H1 (cell line): Measurements from ENCODE around the gene GOSR1. TPM values are rescaled to one million over a fixed set of nuclear protein-coding genes. Genes with fewer than 3 reads are reported as not detected.
"Not testable (repeated sequence)": the region's sequence is repeated elsewhere in the genome, so short reads cannot be mapped to it uniquely, and the experiment has no call there.

Experiments used
- CTCF ChIA-PET: fragments of 300-600 bp; sonication (Branson Sonifier 250); formaldehyde crosslinking; loops from one replicate; lab custom pipeline; 2021; ENCODE audit not compliant: partially characterized antibody; lab: Charles Lee
- POLR2A ChIA-PET: fragments of 300-600 bp; sonication (Branson Sonifier 250); formaldehyde crosslinking; loops from one replicate; lab custom pipeline; 2021; ENCODE audit warnings: inconsistent platforms; ENCODE audit not compliant: partially characterized antibody; lab: Charles Lee
- DNase-seq, 2 experiments: peaks; one replicate each; pipeline versions ENCODE4 v3.0.0 to v3.0.0-alpha.2; 2010 to 2022; ENCODE audit warnings: low spot score in 2 of 2, low read depth in 1 of 2, mixed read lengths in 1 of 2
- FAIRE-seq: peaks from 2 replicates; lab custom pipeline; 2011; peaks lifted over from hg19 to GRCh38; lab: Jason Lieb, UNC
- H2AFZ ChIP-seq: 2 replicates; pipeline ENCODE4 v1.8.1; 2012; ENCODE audit warnings: low read length, inconsistent platforms
- H2AK5ac ChIP-seq: 2 replicates; pipeline ENCODE4 v1.6.1; 2013; ENCODE audit warnings: low read depth, low read length
- H2BK120ac ChIP-seq: replicated peaks from 2 replicates; pipeline ENCODE3; 2013; ENCODE audit warnings: low read depth, low read length, inconsistent platforms
- H2BK12ac ChIP-seq: 2 replicates; pipeline ENCODE4 v1.6.1; 2013; ENCODE audit warnings: low read depth, low read length
- H2BK15ac ChIP-seq: 2 replicates; pipeline ENCODE4 v1.6.1; 2013; ENCODE audit warnings: low read length
- H2BK20ac ChIP-seq: 2 replicates; pipeline ENCODE4 v1.6.1; 2013; ENCODE audit warnings: low read length
- H2BK5ac ChIP-seq: 2 replicates; pipeline ENCODE4 v1.6.1; 2013; ENCODE audit warnings: low read depth, low read length
- H3K14ac ChIP-seq: 2 replicates; pipeline ENCODE4 v1.6.1; 2013; ENCODE audit warnings: inconsistent platforms; ENCODE audit not compliant: insufficient read length
- H3K18ac ChIP-seq: 2 replicates; pipeline ENCODE4 v1.6.1; 2013; ENCODE audit warnings: low read length; ENCODE audit errors: extremely low read depth
- H3K23ac ChIP-seq: 2 replicates; pipeline ENCODE4 v1.6.1; 2013; ENCODE audit warnings: inconsistent platforms; ENCODE audit not compliant: insufficient read length
- H3K23me2 ChIP-seq: 2 replicates; pipeline ENCODE4 v1.6.1; 2013; ENCODE audit warnings: low read depth, low read length
- H3K27ac ChIP-seq: 2 replicates; pipeline ENCODE4 v1.6.1; 2011; ENCODE audit warnings: low read depth, low read length, inconsistent platforms
- H3K27me3 ChIP-seq, 4 experiments: replicated peaks in 1 of 4; 1 replicate in 1 of 4; 2 replicates in 3 of 4; pipeline versions ENCODE4 v1.6.1 to v1.8.1; 2011 to 2013; ENCODE audit warnings: low read length in 3 of 4, mild to moderate bottlenecking in 3 of 4, inconsistent platforms in 2 of 4, mixed read lengths in 2 of 4, moderate library complexity in 1 of 4; ENCODE audit not compliant: control insufficient read depth in 3 of 4, insufficient read depth in 3 of 4; ENCODE audit errors: extremely low read depth in 1 of 4
- H3K36me3 ChIP-seq, 4 experiments: 2 replicates each; pipeline versions ENCODE4 v1.6.1 to v1.8.1; 2011 to 2013; ENCODE audit warnings: mild to moderate bottlenecking in 4 of 4, low read length in 3 of 4, moderate library complexity in 2 of 4, control low read depth in 1 of 4, inconsistent platforms in 1 of 4; ENCODE audit not compliant: insufficient read depth in 4 of 4, control insufficient read depth in 2 of 4
- H3K4ac ChIP-seq: replicated peaks from 2 replicates; pipeline ENCODE3; 2013; ENCODE audit warnings: low read length, low read depth, mixed read lengths, inconsistent platforms; ENCODE audit not compliant: insufficient read length
- H3K4me1 ChIP-seq, 4 experiments: replicated peaks in 1 of 4; 1 replicate in 1 of 4; 2 replicates in 3 of 4; pipeline versions ENCODE4 v1.6.1 to v1.8.1; 2011 to 2013; ENCODE audit warnings: low read length in 3 of 4, inconsistent platforms in 2 of 4, mixed read lengths in 1 of 4; ENCODE audit not compliant: insufficient read depth in 4 of 4, control insufficient read depth in 3 of 4
- H3K4me2 ChIP-seq, 2 experiments: 2 replicates each; pipeline versions ENCODE4 v1.6.1 to v1.8.1; 2011 to 2013; ENCODE audit warnings: low read depth in 2 of 2, low read length in 2 of 2, control low read depth in 1 of 2, inconsistent platforms in 1 of 2, mild to moderate bottlenecking in 1 of 2; ENCODE audit not compliant: insufficient read depth in 1 of 2
- H3K4me3 ChIP-seq, 4 experiments: fragments of 200-600, 300-600 bp in 1 of 4; sonication (generic), shearing (Covaris generic), sonication (Bioruptor Twin) in 1 of 4; 2 replicates each; pipeline versions ENCODE4 v1.5.1 to v1.8.1; 2011 to 2016; ENCODE audit warnings: low read length in 4 of 4, low read depth in 3 of 4, control low read depth in 2 of 4, inconsistent platforms in 2 of 4, mild to moderate bottlenecking in 2 of 4, mixed read lengths in 1 of 4, moderate library complexity in 1 of 4; ENCODE audit not compliant: insufficient read depth in 2 of 4; ENCODE audit errors: extremely low read depth in 1 of 4
- H3K56ac ChIP-seq: replicated peaks from 2 replicates; pipeline ENCODE3; 2013; ENCODE audit warnings: low read depth, mild to moderate bottlenecking, mixed read lengths, low read length, inconsistent platforms; ENCODE audit not compliant: insufficient read length
- H3K79me1 ChIP-seq: 2 replicates; pipeline ENCODE4 v1.6.1; 2013; ENCODE audit warnings: low read depth, low read length, control low read depth
- H3K79me2 ChIP-seq, 2 experiments: 2 replicates each; pipeline versions ENCODE4 v1.6.1 to v1.8.1; 2012 to 2013; ENCODE audit warnings: low read length in 2 of 2, mild to moderate bottlenecking in 2 of 2, inconsistent platforms in 1 of 2; ENCODE audit not compliant: insufficient read depth in 2 of 2, control insufficient read depth in 1 of 2
- H3K9ac ChIP-seq, 4 experiments: replicated peaks in 1 of 4; 1 replicate in 1 of 4; 2 replicates in 3 of 4; pipeline versions ENCODE4 v1.6.1 to v1.8.1; 2011 to 2013; ENCODE audit warnings: low read depth in 3 of 4, low read length in 3 of 4, control low read depth in 2 of 4, mild to moderate bottlenecking in 2 of 4, moderate library complexity in 2 of 4, inconsistent platforms in 1 of 4; ENCODE audit errors: extremely low read depth in 1 of 4
- H3K9me3 ChIP-seq, 2 experiments: 2 replicates each; pipeline versions ENCODE4 v1.6.1 to v1.8.1; 2012 to 2013; ENCODE audit warnings: mild to moderate bottlenecking in 2 of 2, moderate library complexity in 2 of 2, control low read depth in 1 of 2, inconsistent platforms in 1 of 2, low read depth in 1 of 2, low read length in 1 of 2, mixed read lengths in 1 of 2; ENCODE audit not compliant: insufficient read depth in 2 of 2
- H4K20me1 ChIP-seq, 2 experiments: replicated peaks in 1 of 2; 2 replicates each; pipeline versions ENCODE3 to v1.8.1; 2011 to 2013; ENCODE audit warnings: inconsistent platforms in 2 of 2, low read length in 2 of 2, mild to moderate bottlenecking in 1 of 2; ENCODE audit not compliant: insufficient read depth in 2 of 2, control insufficient read depth in 1 of 2
- H4K5ac ChIP-seq: 2 replicates; pipeline ENCODE4 v1.6.1; 2013; ENCODE audit warnings: low read length, low read depth, mixed read lengths, inconsistent platforms; ENCODE audit not compliant: insufficient read length
- H4K8ac ChIP-seq: 2 replicates; pipeline ENCODE4 v1.8.0; 2013; ENCODE audit warnings: mild to moderate bottlenecking, moderate library complexity, low read length, inconsistent platforms; ENCODE audit not compliant: insufficient read depth; ENCODE audit errors: extremely low read depth
- H4K91ac ChIP-seq: replicated peaks from 2 replicates; pipeline ENCODE3; 2013; ENCODE audit warnings: low read length, mixed read lengths, inconsistent platforms; ENCODE audit not compliant: insufficient read length
- WGBS, 2 experiments: shearing (Covaris generic) in 1 of 2; methylation state at CpG; one replicate each; pipeline versions ENCODE4 v1.1.6 to v1.1.7; 2013 to 2015; ENCODE audit warnings: low lambda C conversion rate in 2 of 2, mixed read lengths in 2 of 2, inconsistent platforms in 1 of 2, low coverage in 1 of 2, missing lambda C conversion rate in 1 of 2; ENCODE audit not compliant: insufficient replicate concordance in 2 of 2, insufficient coverage in 1 of 2, insufficient read length in 1 of 2; ENCODE audit errors: extremely low coverage in 1 of 2, missing lambda C conversion rate in 1 of 2; 5-methylcytosine and 5-hydroxymethylcytosine counted together
- polyA plus RNA-seq, 7 experiments: library from polyadenylated mRNA; depleted of rRNA in 3 of 7; stranded (reverse) in 5 of 7; unstranded in 2 of 7; fragments of >200 nt in 5 of 7; fragments of 200-250 nt in 2 of 7; gene quantifications; 1 replicate in 5 of 7; 2 replicates in 1 of 7; 4 replicates in 1 of 7; pipeline versions ENCODE4 v1.2.1 to v1.2.3, GENCODE V29; 2011 to 2013; ENCODE audit warnings: missing spikeins in 2 of 7, mixed read lengths in 2 of 7
- total RNA-seq: library from RNA; stranded (reverse); fragmentation: NEBNext Ultra II Directional; extraction: Animal tissue kit (Norgen Biotek cat#: 25700); gene quantifications from 2 replicates; pipeline ENCODE4 v1.2.1, GENCODE V29; 2021

The GOSR1 gene
- total and polyA plus RNA-seq, 2 of the 8 experiments (the other 6 are each of a cell fraction or from before 2014, with no cell fraction given): 9.2 to 43.3 TPM

GRCh38 chr17:30563905-30564390, 86.7 kb downstream of the GOSR1 start:
- H2BK15ac ChIP-seq, H3K23ac ChIP-seq, H2AFZ ChIP-seq, H4K5ac ChIP-seq, H3K4me1 ChIP-seq, H4K8ac ChIP-seq, H3K36me3 ChIP-seq, H3K18ac ChIP-seq, H2AK5ac ChIP-seq, POLR2A ChIA-PET, H3K9me3 ChIP-seq, H2BK20ac ChIP-seq, H3K79me1 ChIP-seq, H4K91ac ChIP-seq, H3K23me2 ChIP-seq, FAIRE-seq, H3K9ac ChIP-seq, H4K20me1 ChIP-seq, H2BK120ac ChIP-seq, H3K4me2 ChIP-seq, DNase-seq, H3K79me2 ChIP-seq, H3K27ac ChIP-seq, CTCF ChIA-PET, H3K56ac ChIP-seq, H2BK5ac ChIP-seq, H3K4me3 ChIP-seq, H2BK12ac ChIP-seq, H3K14ac ChIP-seq, H3K4ac ChIP-seq, H3K27me3 ChIP-seq: not testable (repeated sequence)
- WGBS, 2 experiments: 81% methylated on average over 7 of the region's 7 CpGs; no CpG with 5 or more reads in 1 of the 2 experiments
